Stimulated activated CD8-positive, alpha-beta memory T cell treated with anti-CD3 and anti-CD28 coated beads, Interleukin-4, amount 100 ng/mL, for 24 hours (primary cell): ENCODE measurements around the gene PCDHGB4.
"Not testable (repeated sequence)": the region's sequence is repeated elsewhere in the genome, so short reads cannot be mapped to it uniquely, and the experiment has no call there.

Experiments
- DNase-seq: peaks from one replicate; pipeline ENCODE4 v3.0.0-alpha.2; 2020; ENCODE audit warnings: low read depth

PCDHGB4 gene

GRCh38 chr5:141398608-141399007 is 11.1 kb downstream of the PCDHGB4 start:
- no peak for DNase-seq

- DNase-seq, result no peak
Observed at GRCh38 chr5:141399555-141400258, 12.2 kb downstream of the PCDHGB4 start.

GRCh38 chr5:141402553-141403243 is 15.2 kb downstream of the PCDHGB4 start, which contains the start of gene PCDHGA9:
PCDHGA9 (plus strand) TSS chr5:141402778; CDS start chr5:141402953, 175 bp downstream.
- no peak for DNase-seq

- DNase-seq, result no peak
Observed at GRCh38 chr5:141403387-141403786, 15.9 kb downstream of the PCDHGB4 start.

- not testable (repeated sequence) for DNase-seq
Observed at GRCh38 chr5:141407790-141408505, 20.4 kb downstream of the PCDHGB4 start, which contains the start of gene PCDHGB6. PCDHGB6 (plus strand) TSS chr5:141408021; CDS start chr5:141408203, 182 bp downstream.

- DNase-seq, result no peak
Observed at GRCh38 chr5:141409598-141410306, 22.3 kb downstream of the PCDHGB4 start.

GRCh38 chr5:141411575-141411974 is 24.1 kb downstream of the PCDHGB4 start:
- no peak for DNase-seq

GRCh38 chr5:141412854-141413539 is 25.5 kb downstream of the PCDHGB4 start, which contains the start of gene PCDHGA10:
PCDHGA10 (plus strand) TSS chr5:141412987; CDS start chr5:141413176, 189 bp downstream.
- no peak for DNase-seq

- DNase-seq, result no peak
Observed at GRCh38 chr5:141413540-141414069, 26.1 kb downstream of the PCDHGB4 start.

- not testable (repeated sequence) for DNase-seq
Observed at GRCh38 chr5:141414548-141415274, 27.2 kb downstream of the PCDHGB4 start.

GRCh38 chr5:141415275-141415618 is 27.7 kb downstream of the PCDHGB4 start:
- not testable (repeated sequence) for DNase-seq

GRCh38 chr5:141417494-141418172 is 30.1 kb downstream of the PCDHGB4 start, which contains the start of gene PCDHGB7:
PCDHGB7 (plus strand) TSS chr5:141417677; CDS start chr5:141417860, 183 bp downstream.
- not testable (repeated sequence) for DNase-seq

GRCh38 chr5:141419074-141419880 is 31.8 kb downstream of the PCDHGB4 start:
- no peak for DNase-seq

- no peak for DNase-seq
Observed at GRCh38 chr5:141420855-141421488, 33.5 kb downstream of the PCDHGB4 start, which contains the start of gene PCDHGA11. PCDHGA11 (plus strand) TSS chr5:141421051; CDS start chr5:141421228, 177 bp downstream.

- DNase-seq, result no peak
Observed at GRCh38 chr5:141421489-141421855, 34.0 kb downstream of the PCDHGB4 start.

GRCh38 chr5:141422742-141423291 is 35.3 kb downstream of the PCDHGB4 start:
- no peak for DNase-seq

GRCh38 chr5:141427783-141428426 is 40.4 kb downstream of the PCDHGB4 start:
- no peak for DNase-seq
